CD4-positive, alpha-beta T cell treated with Interleukin-15 for 4 hours (primary cell): ENCODE measurements around the gene BUD23.
"Not testable (repeated sequence)": the region's sequence is repeated elsewhere in the genome, so short reads cannot be mapped to it uniquely, and the experiment has no call there.

Experiments
- DNase-seq: peaks from one replicate; pipeline ENCODE4 v3.0.0-alpha.2; 2020; ENCODE audit warnings: low spot score

BUD23 gene

DNA sequence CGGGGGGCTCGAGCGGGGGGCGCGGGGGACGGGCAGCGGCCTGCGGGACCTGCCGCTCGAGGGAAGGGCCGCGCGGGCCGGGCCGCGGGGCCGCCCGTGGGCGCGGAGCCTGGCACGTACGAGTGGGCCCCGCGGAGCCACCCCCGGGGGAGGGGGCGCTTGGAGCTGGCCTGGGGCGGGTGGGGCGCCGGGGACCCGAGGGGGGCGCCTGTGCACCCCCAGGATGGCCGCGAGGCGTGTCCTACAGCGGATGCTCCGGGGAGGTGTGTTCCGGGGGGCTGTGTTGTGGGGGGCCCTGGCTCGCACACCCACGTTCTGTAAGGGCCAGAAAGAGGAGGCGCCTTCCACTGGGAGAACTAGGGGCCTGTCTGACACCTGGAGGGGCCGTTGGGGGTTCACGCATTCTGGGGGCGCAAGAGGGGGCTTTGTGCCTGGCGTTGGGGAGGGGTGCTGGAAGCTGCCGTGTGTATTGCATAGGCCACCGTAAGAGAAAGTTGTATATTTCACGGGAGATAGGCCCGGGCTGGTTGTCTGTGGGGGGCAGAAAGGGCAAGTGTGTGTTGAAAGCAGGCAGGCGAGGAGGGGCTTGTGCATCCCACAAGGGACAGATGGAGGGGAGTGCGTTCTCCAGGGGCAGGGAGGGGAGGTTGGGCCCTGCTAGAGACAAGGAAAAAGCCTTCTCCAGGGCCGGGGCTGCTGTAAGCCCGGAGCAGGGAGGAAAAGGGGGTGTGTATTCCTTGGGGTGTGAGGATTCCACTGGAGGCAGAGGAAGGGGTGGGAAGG lies 15.1 kb upstream of the BUD23 start:
- no peak for DNase-seq

DNA sequence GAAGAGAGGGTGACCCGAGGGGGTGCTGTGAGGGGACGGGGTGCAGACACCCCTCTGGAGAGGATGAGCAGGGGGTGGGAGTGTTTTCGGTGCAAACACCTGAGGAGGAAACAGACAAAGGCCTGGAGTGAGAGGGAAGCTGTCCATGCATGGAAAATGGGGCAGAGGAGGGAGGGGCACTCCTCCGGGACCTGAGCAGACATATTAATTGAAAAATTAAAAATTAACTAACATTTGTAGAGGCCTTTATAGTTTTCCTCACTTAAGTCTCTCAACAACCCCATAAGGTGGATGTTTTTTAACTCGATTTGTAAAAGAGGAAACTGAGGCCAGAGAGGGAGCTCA lies 14.5 kb upstream of the BUD23 start:
- DNase-seq: no peak

DNA sequence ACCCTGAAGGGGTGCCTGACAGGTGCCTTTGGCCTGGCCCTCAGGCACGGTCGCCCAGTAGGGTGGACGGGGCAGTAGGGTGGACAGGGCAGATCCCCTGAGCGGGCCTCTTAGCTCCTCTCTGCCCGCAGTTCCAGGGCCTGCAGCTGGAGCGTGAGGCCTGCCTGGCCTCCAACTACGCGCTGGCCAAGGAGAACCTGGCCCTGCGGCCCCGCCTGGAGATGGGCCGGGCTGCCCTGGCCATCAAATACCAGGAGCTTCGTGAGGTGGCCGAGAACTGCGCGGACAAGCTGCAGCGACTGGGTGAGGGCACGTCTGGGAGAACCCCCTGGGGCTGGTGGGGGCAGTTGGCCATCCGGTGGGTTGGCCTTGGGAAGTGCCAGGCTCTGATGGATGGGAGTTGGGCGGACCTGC lies 14.1 kb upstream of the BUD23 start:
- no peak for DNase-seq

DNA sequence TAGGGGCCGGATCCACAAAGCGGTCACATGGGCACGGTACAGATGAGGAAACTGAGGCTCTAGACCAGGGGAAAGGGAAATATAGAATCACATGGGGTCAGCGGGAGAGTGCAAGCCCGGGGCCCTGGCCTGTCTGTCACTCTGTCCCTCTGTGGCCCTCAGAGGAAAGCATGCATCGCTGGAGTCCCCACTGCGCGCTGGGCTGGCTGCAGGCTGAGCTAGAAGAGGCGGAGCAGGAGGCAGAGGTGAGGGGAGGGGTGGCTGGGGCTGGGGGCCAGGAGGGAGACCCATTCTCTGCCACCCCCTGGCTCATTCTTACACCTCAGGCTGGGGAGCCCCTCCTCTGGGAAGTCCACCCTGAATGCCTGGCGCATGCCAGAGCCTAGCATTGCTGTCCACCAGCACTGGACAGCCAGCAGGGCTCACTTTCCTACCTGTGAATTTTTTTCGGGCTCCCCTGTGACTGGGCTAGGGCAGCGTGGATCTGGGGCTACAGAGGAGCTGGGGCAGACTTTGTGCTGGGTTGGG lies 13.5 kb upstream of the BUD23 start:
- no peak for DNase-seq

DNA sequence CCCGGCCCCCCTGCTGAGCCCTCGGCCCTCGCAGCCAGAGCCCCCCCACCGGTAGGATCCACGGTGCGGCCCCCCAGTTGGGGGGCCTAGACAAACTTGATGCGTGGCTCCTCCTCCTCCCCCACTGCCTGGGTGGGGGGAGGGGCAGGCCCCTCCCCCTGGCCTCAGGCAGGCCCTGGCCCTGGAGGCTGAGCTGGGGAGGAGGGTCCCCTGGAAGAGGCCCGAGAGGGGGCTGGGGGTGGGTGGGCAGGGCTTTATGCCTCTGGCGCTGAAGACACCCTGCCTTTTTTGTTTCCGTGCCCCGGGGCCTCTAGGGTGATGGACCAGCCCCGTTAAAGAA lies 12.1 kb upstream of the BUD23 start:
- no peak for DNase-seq

DNA sequence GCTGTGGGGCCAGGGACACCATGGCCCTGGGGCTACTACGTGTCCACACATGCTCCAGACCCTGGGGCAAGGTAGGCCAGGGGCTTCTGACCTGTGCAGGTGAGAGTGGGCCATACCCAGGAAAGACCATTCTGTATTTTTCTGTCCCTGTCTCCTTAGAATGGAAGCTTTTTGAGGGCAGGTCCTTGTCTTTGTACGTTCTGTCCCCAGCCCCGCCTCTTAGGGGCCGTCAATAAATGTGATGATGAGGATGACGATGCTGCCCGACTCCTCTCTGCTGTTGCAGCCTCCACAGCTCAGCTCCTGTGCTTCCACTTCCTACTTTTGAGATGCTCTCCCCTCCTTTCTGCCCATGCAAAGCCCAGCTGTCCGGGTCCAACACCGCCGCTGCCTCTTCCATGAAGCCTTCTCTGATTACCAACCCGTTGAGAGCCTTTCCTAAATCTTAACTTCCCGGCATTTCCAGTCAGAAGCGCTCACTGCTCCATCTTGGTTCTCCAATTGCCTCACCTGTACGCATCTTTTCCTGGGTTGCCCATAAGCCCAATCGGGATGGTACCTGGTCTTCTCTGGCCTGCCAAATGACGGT lies 11.4 kb upstream of the BUD23 start:
- no peak for DNase-seq

DNA sequence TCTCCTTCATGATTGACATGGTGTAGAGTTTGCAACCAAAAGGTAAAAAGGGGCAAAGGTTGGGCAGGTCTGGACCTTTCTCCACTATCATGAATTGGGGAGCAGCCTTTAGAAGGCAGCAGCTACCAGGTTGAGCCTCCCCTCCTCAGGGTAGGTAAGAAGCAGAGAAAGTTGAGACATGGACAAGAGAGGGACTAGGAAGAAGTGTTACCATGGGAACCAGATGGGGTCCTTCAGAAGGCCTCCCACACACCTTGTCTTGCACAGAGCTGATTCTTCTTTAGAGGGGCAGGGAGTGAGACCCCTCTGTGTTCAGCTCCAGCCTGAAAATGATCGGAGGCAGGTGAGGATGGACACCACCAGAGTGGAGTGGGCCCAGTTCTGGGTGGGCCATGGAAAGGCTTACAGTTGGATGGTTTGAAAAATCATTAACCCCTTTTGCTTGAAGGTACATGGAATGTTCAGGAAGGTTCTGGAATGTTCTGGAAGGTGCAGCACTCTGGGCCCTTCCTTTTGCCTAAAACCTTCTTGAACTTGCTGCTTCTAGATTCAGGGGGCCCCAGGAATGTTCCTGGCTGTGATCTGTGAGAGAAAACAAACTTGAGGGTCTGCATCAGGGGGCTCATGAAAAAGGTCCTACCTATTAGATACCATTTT lies 8.8 kb upstream of the BUD23 start:
- DNase-seq: no peak

DNA sequence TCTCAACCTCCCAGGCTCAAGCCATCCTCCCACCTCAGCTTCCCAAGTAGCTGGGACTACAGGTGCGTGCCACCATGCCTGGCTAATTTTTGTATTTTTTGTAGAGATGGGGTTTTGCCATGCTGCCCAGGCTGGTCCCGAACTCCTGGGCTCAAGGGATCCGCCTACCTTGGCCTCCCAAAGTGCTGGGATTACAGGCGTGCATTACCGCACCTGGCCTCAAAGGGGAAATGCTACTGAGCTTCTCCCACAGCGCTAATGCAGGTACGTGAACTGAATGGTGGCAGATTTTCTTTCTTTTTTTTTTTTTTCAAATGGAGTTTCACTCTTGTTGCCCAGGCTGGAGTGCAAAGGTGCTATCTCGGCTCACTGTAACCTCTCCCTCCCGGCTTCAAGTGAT lies 7.3 kb upstream of the BUD23 start:
- not testable (repeated sequence) for DNase-seq

DNA sequence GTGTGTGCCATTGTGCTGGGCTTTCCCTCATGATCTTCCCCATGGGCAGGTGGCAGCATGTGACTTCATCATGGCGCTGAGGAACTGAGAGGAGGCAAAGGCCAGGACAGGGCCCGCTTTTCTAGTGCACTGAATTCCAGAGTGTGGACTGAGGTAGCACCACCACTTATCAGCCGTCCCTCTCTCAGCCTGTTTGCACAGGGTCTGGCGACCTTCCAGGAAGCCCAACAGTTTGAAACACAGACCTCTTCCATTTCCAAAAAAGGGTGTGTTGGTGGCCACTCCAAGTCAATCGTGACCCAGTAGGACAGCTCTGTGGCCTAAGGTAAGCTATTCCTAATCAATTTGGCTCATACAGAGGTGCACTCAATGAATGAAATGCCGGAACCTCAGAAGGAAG lies 4.5 kb upstream of the BUD23 start:
- no peak for DNase-seq

DNA sequence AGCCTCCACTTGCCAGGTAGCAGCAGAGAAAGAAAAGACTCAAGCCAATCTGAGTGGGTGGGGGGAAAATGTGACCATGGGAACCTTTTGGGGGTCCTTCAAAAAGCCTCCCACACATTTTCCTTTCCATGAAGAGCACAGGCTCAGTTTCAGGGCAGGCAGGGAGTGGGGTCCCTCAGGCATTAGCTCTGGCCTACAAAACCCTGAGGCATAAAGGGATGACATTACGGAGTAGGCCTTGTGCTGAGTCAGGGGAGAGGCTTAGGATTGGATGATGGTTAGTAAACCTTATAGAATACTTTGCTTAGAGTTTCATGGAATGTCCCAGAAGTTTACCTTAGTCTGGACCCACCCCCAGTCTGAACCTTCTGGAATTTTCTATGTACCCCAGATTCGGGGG lies 3.7 kb upstream of the BUD23 start:
- no peak for DNase-seq

DNA sequence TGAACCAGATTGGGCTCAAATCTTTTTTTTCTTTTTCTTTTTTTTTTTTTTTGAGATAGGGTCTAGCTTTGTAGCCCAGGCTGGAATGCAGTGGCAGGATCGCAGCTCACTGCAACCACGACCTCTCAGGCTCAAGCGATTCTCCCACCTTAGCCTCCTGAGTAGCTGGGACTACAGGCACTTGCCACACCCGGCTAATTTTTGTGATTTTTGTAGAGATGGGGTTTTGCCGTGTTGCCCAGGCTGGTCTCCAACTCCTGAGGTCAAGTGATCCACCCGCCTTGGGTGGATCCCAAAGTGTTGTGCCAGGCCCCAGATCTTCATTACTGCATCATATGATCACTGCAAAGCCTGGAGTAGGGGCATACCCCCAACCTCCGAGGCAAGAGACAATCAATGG lies 2.9 kb upstream of the BUD23 start:
- DNase-seq: no peak

DNA sequence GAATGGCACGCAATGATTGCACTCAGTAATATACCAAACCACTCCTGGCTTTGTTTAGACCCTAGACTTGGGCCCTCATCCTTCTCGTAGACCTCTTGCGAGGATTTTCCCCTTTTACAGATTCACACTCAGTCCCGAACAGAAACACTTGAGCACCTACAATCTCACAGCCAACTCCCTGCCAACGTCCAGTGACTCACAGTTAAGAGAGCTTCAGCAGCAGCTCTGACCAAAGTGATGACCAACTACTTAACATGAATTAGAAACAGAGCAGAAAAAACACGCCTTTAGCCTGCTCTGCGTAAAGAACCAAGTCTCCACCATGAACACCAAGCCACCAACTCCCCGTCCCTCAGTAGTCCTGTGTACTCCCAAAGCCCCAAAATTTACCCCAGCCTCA lies 2.4 kb upstream of the BUD23 start:
- no peak for DNase-seq

DNA sequence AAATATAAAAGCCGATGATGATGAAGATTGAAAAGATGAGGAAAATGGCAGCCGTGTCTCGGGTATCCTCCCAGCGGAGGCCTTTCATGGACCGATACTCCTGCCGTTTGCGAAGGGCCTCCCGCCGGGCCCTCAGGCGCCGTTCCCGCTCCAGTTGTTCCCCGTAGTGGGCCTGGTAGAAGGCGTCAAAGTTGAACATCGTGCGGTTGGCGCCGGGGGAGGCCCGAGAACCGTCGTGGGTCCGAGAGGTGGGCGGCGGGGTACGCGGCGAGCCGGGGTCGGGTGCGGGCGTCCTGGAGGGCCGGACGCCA lies 697 bp upstream of the BUD23 start:
- DNase-seq: no peak

DNA sequence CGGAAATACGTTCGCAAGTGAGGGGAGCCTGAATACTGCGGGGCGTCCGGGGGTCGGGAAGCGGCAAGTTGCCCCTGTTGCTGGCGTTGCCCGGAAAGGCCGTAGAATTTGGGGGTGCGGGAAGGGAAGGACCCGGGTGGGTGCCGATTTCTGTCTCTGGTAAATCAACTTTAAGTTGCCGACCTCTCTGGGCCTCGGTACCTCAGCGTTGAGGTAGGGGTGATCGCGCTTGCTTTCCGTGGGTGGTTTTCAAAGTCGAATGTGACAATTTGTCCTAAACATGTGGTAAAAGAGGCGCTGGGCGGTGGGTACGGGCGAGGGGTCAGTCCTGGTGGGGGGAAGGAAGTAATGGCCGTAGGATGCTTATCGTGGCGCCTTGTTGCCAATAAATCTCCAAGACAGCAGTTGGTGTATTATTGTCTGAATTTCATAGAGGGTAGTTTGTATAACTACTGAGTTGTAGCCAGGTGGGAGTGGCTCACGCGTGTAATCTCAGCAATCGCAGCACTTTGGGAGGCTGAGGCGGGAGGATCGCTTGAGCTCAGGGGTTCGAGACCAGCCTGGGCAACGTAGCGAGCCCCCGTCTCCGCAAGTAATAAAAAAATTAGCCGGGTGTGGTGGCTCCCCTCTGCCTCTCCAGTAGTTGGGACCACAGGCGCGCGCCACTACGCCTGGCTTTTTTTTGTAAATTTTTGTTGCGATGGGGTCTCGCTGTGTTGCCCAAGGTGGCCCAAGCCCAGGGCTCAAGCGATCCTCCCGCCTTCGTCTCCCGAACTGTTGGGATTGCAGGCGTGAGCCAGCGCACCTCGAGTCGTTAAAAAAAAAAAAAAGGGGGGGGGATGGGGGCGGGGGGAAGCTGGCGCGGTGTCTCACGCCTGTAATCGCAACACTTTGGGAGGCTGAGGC lies 644 bp downstream of the BUD23 start:
- DNase-seq: no peak

DNA sequence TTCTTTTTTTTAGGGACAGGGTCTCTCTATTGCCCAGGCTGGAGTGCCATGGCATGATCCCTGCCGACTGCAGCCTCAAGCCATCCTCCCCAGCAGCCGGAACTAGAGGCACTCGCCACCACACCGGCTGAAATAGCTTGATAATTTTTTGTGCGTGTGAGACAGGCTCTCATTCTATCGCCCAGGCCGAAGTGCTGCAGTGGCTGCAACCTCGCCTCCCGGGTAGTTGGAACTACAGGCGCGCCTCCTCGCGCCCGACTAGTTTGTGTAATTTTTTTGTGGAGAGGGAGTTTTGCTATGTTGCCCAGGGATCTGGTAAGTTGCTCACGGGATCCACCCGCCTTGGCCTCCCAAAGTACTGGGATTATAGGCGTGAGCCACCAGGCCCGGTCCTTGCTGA lies 1.9 kb downstream of the BUD23 start:
- no peak for DNase-seq

DNA sequence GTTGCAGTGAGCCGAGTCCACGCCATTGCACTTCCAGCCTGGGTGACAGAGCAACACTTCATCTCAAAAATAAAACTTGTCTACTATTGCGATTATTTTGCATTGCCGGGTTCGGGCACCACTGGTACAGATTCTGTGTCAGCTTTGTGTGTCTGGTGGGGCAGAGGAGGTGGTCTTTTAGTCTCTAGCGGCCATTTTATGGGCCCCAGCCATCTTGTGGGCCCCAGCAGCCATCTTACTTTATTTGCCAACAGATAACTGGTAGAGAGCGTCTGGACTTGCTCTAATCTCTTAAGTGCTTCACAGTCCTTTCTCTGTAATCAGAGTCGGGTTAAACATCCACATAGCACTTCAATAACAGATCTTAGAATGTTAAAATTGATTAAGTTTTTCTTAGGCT lies 4.9 kb downstream of the BUD23 start:
- no peak for DNase-seq

DNA sequence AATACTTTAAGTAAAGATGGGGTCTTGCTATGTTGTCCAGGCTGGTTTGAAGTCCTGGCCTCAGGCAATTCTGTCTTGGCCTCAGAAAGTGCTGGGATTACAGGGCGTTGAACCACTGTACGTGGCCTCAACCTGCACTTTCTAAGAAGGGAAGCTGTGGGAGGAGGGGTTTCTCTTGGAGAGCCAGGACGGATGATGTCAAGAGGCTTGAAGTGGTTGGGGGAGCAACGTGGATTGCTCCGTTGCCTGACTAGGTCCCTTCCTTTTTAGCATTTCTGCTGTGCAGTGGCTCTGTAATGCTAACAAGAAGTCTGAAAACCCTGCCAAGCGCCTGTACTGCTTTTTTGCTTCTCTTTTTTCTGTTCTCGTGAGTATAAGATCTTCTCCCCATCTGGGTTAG lies 7.2 kb downstream of the BUD23 start:
- no peak for DNase-seq

DNA sequence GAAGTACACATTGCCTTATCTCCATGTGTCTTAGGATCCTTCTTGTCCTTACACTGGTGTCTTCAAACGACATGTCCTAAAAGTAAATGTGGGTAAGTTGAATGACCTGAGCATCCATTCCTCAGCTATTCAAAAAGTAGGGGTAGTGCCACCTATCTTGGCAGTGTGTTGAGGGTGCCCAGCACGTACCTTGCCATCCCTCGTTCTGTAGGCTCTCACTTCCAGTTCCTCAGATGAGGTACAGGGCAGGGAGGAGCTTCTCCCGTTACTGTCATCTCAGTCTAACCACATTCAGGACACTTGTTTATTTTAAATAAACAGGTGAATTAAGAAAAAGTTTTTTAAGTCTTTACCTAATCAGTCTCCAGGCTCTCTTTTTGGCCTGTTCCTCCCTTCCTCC lies 13.0 kb downstream of the BUD23 start:
- no peak for DNase-seq

DNA sequence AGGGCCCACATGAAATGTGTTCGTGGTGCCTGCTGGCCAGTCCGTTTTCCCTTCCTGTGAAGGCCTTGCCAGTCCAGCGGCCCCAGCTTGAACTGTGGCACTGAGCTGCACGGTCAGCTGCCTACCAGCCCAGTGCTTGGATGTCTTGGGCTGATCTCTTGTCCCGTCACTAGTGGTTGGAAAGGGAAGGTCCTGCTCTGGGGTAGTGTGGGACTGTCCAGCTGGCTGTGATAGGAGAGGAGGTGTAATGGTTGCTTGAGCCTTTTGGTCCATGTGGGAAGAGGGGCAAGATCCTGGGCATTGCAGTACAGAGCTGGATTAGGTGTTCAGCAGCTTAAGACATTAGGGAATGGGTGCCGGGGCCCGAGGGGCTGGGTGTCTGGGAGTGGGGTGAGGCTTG lies 15.0 kb downstream of the BUD23 start:
- DNase-seq: no peak

DNA sequence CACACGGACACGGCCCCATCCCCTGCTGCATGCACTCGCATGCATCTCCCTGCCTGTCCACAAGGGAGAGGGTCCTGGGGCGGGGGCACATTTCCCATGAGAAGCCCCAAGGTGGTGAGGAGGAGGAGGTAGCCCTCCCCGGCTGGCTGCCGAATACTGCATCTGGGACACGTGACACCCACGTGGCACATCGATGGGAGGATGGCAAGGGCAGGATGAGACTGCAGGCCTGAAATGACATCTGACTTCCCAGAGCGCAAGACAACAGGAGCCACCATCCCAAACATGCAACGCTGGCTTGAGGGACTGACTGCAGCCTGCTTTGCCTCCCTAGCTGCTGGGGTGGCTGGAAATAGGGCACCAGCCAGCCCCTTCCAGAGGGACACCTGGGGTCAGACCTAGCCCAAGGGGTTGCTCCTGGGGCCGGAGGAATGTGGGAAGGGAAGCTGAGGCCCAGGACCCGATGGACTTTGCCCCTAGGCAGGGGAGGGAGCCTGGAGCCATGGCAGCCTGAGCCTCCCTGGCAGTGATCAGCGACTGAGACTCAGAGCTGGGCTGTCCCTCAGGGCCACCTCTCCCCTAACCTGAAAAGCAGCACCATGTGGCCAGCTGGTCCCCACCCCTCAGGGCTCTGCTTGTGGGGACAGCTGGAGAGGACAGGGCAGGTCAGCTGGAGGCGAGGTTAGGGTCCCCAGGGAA lies 16.1 kb downstream of the BUD23 start:
- no peak for DNase-seq

DNA sequence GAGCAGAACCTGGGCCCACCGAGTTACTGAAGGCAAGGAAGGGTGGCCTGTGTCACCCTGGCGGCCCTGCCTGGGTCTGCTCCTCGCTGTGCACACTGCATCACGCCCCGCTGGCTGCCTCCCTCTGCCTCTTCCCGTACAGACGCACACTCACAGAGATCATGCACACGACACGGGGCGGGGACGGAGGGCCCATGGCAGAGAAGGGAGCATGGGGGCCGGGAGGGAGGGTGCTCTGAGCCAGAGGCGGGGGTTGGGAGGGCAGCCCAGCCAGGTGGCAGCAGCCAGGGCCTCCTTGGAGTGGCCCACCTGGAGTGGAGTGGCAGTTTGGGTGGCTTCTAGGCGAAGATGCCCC lies 16.6 kb downstream of the BUD23 start:
- DNase-seq: no peak

DNA sequence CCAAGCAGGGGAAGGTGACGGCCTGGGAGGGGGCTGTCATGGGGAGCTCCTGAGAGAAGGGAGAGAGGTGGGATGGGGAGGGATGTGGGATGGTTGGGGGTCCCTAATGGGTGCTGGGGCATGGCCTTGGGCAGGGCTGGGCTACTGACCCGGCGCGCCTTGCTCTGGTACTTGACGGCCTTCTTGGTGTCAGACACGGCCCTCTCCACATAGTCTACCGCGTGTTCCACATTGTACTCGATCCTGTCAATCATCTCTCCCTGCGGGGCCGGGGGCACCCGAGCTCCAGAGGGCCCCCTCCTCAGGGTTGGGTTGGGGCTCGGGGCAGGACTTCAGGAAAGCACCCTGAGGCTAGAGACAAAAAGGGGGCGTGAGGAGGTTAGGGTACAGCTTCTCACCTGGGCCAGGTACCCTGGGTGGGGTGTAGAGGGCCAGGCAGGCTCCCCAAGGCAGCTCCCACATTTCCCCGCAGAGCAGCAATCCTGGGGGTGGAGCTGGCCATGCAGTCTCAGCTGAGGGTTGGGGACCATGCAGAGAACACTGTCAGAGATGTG lies 17.3 kb downstream of the BUD23 start:
- DNase-seq: no peak
